HG03039 (cell line): ENCODE measurements around the gene S1PR2.
"Not testable (repeated sequence)": the region's sequence is repeated elsewhere in the genome, so short reads cannot be mapped to it uniquely, and the experiment has no call there.

Experiments
- ATAC-seq: cut with Tn5 transposase; IDR thresholded peaks from one replicate; pipeline ENCODE4 v1.9.1; 2021; ENCODE audit warnings: mild to moderate bottlenecking, moderate library complexity; ENCODE audit not compliant: unreplicated experiment

S1PR2 gene

DNA sequence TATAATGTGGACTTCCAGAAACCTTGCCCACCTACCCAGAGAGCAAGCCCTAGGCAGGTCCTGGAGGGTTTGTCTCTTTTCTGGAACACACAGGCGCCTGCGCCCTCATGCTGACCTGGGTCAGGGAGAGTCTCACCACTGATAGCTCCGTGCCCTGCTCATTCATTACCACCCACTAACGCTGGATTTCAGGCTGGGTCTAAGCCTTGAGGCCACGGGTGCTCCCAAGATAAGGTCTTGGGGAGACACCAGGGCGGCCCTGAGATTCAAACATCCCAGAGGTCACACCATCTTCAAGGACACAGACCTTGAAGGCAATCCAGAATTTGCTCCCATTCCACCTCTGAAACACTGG is 5.1 kb downstream of the S1PR2 start:
- ATAC-seq = no peak

DNA sequence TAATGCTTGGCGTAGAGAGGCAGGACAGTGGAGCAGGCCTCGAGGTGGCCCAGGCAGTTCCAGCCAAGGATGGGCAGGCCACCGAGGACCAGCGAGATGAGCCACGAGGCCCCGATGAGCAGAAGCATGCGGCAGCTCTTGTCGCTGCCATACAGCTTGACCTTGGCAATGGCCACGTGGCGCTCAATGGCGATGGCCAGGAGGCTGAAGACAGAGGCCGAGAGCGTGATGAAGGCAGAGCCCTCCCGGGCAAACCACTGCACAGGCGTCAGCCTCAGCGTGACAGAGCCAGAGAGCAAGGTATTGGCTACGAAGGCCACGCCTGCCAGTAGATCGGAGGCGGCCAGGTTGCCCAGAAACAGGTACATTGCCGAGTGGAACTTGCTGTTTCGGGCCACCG is 6.8 kb downstream of the S1PR2 start:
- ATAC-seq = no peak

DNA sequence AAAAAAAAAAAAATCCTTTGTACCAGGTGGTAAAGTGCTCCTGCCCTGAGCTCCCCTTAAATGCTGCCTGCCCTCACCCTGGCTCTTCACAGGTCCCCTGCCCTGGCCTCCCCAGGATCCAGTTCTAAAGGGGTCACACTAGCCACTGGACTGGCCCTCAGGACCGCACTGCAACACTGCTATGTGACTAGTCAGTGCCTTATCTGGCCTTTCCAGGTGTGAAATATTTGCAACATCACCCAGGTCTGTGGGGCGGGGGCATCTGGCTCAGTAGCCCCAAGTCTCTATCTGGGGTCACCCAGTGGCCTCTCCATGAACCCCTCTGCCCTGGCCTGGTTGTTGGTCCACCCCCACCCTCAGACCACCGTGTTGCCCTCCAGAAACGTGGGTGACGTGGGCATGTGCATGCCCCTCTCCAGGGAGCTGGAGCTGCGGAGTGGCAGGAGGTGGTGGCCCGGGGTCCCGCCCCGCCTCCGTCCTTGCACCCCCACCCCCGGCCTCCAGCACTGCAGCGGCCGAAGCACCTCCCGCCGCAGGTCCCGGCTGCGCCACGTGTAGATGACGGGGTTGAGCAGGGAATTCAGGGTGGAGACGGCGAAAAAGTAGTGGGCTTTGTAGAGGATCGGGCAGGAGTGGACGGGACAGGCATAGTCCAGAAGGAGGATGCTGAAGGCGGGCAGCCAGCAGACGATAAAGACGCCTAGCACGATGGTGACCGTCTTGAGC is 7.5 kb downstream of the S1PR2 start:
- ATAC-seq = no peak

DNA sequence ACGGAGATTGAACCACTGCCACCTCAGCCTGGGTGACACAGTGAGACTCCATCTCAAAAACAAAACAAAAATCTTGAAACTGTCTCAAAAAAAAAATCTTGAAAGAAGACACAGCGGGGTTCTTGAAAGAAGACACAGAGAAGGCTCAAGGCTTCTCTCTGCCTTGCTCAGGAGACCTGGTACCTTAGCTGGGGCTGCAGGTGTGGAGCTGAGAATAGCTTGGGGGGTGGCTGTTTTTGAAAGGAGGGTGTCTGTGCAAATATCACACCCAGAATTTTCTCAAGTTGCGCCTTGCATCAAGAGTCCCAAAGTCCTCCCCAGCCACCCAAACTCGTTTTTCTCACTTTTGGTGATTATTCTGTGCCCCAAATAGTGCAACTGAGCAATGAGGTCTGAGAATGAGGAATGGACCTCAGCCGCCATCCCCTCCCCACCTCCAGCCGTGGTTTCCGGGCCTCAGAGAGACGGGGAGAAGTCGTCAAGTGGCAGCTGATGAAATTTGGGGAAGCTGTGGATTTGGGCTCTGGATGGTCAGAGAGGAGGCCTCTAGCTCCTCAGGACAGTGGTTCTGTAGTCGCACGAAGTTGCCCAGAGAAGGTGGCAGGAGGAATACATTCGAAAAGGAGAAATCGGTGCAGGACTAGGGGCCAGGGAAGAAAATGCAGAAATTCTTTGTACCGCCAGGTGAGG is 8.8 kb downstream of the S1PR2 start:
- no peak for ATAC-seq

DNA sequence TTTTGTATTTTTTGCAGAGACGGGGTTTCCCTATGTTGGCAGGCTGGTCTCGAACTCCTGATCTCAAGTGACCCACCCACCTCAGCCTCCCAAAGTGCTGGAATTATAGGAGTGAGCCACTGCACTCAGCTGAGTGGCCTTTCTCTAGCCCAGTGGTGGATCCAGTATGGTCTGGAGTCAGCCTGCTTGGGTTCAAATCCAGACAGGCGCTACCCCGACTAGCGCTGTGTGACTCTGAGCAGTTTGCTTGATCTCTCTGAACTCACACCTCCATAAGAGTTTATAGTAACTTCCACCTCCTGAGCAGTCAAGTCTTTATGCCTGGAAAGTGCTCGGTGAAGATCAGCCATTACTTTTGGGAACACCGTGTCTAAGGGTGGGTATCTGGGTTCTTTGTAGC is 10.4 kb downstream of the S1PR2 start:
- no peak for ATAC-seq

DNA sequence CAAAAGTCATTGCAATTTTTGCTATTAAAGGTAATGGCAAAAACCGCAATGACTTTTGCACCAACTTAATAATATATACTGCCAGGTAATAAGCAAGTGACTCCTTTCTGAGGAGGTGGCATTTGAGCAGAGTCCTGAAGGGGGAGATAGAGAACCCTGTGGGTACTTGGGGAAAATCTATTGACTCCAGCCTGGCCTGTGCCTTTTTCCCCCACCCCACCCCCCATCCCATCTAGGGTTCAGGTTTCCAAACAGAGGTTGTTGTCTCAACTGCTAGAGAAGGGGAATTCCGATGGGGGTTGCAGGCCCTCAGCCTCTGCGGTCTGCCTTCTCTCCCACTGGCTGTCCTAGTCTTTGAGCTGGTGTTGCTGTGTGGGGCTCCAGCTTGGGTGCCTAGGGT is 11.5 kb downstream of the S1PR2 start:
- no peak for ATAC-seq

DNA sequence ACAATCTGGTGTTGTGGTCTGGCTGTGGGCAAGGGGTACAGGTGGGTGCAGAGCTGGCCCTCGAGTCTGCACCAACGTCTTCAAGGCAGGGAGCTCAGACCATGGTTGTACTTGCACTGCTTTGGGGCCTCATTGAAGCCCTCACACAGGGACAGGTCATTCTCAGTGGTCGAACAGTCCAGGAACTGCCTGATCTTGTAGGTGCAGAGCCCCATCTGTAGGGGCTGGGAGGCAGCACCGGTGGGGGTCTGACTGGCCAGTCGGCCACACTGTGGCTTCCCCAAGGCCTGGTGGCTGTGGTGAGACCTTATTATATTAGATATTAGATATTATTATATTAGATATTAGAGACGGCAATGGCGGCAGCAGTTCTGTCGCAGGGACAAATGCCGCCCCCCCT is 14.0 kb downstream of the S1PR2 start:
- ATAC-seq = no peak

DNA sequence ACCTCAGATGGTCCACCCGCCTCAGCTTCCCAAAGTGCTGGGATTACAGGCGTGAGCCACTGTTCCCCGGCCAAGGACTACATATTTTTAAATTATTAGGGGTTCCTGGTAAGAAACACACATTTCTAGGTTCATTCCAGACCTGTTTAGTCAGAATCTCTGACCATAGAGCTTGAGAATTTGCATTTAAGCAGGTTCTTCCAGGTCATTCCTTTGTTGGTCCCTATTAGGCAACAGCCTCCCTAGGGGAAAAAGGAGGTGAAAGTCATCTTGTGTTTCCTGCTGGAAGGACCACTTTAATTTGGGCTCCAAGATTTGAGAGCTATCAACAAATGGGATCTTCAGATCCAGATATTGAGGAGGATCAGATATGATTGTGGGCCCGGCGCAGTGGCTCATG is 16.3 kb downstream of the S1PR2 start:
- no peak for ATAC-seq

DNA sequence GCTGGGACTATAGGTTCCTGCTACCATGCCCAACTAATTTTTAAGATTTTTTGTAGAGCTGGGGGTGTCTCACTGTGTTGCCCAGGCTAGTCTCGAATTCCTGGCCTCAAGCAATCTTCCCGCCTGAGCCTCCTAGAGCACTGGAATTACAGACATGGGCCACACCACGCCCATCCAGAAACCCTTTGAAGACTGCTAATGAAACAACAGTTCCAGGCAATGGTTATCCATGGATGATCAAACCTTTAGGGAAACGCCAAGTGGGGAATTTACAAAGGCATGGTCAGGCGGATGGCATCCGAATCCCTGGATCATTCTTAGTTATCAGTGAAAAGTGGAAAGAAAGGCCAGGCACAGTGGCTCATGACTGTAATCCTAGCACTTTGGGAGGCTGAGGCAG is 19.4 kb downstream of the S1PR2 start:
- ATAC-seq = no peak

DNA sequence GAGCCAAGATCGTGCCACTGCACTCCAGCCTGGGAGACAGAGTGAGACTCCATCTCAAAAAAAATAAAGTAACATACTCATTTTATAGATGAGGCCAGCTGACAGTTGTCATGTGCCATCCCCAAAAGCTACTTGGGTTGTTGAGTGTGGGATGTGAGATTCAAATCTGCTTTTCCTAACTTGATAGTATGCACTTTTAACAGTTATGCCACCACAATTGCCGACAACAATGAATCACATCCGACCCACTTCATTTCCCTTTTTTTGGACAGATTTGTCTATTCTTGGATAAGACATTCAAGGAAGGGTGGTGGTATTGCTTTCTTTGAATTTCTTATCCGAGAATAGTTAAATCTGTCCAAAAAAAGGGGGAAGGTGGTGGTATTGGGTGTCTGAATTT is 20.1 kb downstream of the S1PR2 start:
- no peak for ATAC-seq

DNA sequence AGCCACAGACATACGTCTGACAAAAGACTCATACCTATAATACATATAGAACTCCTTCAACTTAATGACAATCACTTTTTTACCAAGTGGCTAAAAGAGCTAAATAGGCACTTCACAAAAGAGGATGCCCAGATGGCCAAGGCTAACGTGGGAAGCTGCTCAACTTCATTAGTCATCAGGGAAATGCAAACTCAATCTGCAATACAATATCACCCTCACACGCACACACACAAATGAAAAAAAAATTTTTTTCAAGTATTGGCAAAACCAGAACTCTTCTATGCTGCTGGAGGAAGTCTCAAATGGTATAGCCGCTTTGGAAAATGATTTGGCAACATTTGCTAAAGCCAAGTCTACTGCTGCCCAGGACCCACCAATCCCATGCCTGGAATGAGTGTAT is 21.8 kb downstream of the S1PR2 start:
- no peak for ATAC-seq

DNA sequence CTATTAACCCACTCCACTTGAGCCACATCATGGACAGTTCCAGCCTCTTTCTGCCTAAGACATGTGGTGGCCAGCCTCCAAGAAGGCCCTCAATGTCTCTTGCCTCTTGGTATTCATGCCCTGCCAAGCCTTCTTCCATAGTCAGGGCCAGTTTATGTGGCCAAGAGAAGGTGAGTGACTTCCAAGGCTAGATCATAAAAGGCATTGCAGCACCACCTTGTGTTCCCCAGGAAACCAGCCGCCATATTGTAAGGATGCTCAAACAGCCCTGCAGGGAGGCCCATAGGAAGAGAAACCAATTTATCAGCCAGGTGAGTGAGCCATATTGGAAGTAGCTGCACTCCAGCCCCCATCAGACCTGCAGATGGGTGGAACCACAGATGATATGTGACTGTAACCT is 24.1 kb downstream of the S1PR2 start:
- no peak for ATAC-seq

DNA sequence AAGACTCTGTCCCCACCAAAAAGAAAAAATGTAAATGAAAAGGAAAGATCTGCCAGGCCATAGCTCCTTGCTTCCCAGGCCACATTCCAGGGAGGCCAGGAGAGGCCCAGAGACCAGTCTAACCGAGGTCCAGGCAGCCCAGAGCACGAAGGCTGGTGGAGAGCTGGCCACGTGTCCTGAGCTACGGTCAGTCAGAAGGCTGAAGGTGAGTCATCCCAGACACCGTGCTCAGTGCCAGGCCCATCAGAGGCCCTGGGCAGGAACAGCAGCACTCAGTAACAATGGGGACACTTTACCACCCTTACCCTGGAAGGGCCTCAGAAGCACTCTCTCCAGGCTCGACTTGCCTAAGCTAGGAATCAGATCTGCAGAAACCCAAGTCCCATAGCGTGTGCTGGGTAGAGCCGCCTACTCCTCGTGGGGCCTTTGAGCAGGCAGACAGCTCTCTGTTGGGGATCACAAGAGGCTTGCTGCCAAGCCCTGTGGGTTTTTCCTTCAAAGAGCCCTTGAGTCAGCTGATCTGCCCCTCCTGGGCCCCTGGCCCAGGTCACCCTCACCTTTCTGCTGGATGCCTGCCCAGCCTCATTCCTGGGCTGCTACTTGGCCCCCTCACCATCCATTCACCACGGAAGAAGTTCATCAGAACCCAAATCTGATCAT is 24.8 kb downstream of the S1PR2 start:
- ATAC-seq = no peak

DNA sequence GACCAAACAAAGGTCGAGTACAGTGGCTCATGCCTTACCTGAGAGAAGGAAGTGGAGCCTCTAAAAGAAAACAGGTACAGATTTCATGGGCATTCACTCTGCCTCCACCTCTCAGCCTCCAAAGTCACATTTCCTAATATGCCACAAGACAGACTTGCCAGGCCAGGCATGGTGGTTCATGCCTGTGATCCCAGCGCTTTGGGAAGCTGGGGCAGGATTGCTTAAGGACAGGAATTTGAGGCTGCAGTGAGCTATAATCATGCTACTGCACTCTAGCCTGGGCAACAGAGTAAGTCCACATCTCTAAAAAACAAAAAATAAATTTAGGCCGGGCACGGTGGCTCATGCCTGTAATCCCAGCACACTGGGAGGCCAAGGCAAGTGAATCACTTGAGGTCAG is 25.5 kb downstream of the S1PR2 start:
- ATAC-seq = no peak

DNA sequence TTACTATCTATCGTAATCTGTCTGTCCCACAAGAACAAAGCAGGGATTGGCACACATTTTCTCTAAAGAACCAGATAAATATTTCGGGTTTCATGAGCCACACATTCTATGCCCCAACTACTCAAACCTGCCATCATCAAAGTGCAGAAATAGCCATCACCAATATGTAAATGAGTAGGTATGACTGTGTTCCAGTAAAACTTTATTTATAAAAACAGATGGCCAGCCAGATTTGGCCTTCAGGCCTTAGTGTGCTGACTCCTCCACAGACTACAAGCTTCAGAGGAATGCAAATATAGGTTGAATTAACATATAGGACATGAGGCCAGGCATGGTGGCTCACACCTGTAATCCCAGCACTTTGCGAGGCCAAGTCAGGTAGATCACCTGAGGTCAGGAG is 27.4 kb downstream of the S1PR2 start:
- no peak for ATAC-seq

DNA sequence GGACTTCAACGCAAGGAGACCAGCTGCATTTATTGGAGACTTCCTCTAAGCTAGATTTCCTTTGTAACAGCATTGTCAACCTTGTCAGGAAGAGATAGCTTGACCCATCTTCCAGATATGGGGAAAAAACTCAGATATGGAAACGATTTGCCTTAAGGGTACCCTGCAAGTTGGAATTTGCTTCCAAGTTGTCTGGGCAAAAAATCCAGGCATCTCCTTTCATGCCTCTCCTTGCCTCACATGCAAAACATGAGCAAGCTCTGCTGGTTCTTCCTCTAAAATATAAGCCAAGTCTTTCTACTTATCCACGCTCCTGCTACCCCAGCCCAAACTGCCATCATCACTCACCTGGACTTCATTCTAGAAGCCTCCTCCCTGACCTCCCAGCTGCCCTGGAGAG is 30.0 kb downstream of the S1PR2 start:
- no peak for ATAC-seq

DNA sequence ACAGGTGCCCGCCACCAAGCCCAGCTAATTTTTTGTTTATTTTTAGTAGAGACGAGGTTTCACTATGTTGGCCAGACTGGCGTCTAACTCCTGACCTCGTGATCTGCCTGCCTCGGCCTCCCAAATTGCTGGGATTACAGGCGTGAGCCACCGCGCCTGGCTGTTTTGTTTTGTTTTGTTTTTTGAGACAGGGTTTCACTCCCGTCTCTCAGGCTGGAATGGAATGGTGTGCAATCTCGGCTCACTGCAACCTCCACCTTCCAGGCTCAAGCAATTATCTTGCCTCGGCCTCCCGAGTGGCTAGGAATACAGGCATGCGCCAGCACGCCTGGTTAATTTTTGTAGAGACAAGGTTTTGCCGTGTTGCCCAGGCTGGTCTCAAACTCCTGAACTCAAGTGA is 31.0 kb downstream of the S1PR2 start:
- not testable (repeated sequence) for ATAC-seq

DNA sequence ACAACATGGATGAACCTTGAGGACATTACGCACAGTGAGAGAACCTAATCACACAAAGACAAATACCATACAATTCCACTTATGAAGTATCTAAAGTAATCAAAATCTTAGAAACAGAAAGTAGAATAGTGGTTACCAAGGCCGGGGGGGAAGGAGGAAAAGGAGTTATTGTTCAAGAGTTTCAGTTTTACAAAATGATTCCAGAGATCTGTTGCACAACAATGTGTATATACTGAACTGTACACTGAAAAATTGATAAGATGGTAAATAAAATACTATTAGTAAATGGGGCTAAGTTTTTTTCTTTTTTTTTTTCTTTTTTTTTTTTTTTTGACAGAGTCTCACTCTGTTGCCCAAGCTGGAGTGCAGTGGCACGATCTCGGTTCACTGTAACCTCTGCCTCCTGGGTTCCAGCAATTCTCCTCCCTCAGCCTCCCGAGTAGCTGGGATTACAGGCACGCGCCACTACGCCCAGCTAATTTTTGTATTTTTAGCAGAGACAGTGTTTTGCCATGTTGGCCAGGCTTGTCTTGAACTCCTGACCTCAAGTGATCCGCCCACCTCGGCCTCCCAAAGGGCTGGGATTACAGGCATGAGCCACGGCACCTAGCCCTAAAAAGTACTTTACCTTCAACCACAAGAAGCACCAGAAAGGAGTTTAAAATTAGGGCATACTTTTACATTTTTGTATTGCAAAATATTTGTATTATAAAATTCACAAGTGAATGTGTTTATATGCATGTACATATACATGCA is 32.1 kb downstream of the S1PR2 start:
- not testable (repeated sequence) for ATAC-seq

DNA sequence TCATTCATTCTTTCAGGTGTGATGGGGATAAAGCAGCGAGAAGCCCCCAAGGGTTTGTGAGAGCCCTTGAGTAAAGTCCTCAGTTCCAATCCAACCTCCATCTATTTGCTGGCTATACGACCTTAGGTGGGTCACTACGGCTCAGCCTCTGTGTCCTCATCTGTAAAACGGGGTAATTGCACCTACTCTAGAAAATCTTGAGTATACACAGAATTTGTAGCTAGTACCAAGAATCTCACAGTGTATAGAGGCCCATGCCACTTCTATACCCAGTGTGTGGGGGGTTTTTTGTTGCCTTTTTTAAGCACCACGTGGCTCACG is 36.0 kb downstream of the S1PR2 start:
- no peak for ATAC-seq

DNA sequence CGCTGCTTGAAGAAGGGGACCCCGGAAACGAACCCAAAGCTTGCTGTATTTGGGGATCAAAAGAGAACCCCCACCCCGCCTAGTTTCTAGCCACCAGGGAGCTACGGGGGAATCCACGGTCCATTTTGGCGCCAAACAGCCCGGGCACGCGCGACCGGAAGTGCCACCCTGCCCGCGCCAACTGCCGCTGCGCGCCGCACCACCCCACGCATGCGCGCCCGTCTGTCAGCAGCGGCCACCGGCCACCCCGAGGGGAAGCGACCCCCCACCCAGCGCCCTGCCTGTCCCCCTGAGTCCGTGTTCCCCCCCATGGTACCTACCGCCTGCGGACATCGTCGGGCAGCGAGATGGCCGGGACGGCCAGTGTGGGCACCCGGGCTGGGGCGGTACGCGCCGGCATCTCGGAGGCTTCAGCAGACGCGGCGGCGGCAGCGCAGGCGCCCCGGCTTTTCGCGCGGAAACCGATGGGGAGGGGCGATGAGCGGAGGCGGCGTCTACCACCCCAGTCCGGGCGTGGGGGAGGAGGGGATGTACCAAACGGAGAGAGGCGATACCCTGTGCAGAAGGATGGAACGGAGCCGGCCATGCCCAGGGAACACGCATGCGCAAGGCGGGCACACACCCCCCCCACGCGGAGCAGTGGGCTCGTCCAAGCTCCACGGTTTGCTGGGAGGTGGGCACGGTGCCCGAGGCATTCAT is 36.5 kb downstream of the S1PR2 start, which contains the start of gene DNMT1:
Gene DNMT1, minus strand, starts transcription at position 454 of the 699 bp plus-strand sequence. Its CDS starts 54 bp downstream, at position 400.
- peak; percentile 75 for ATAC-seq
